ENCODE results near the gene TPSD1.

- TF ChIP-seq CTCF (IDR thresholded peaks at IDR 0.05) (no peak), ZFX (IDR thresholded peaks at IDR 0.05; ENCODE audit: borderline replicate concordance) (no peak)
Observed at GRCh38 chr16:1256874-1257322, 1.0 kb downstream of the TPSD1 start.

All from 22Rv1 (cell line).